IMR-90 (cell line): ENCODE measurements around the gene DOHH. TPM values are rescaled to one million over a fixed set of nuclear protein-coding genes. Genes with fewer than 3 reads are reported as not detected.

ENCODE experiments used
- ATAC-seq: fragments of 200-7000 bp; cut with Tn5 transposase; 2 replicates; pipeline ENCODE4 v1.9.1; 2020; ENCODE audit warnings: low read depth, mild to moderate bottlenecking, moderate library complexity
- BruUV-seq: library from RNA; stranded (reverse); fragments of 400-500 nt; replicated peaks from 2 replicates; lab custom pipeline; 2021; lab: Mats Ljungman, UMichigan
- CTCF ChIA-PET: fragments of 300-600 bp; formaldehyde crosslinking; extraction: SDS; loops from one replicate; lab custom pipeline; 2021; ENCODE audit warnings: antibody characterized with exemption; lab: Yijun Ruan, JAX
- POLR2A ChIA-PET: fragments of 300-600 bp; sonication (Branson Sonifier 250); formaldehyde crosslinking; loops from one replicate; lab custom pipeline; 2022; ENCODE audit warnings: antibody characterized with exemption; ENCODE audit not compliant: unreplicated experiment; lab: Charles Lee
- DNase-seq: peaks from one replicate; pipeline ENCODE4 v3.0.0; 2013
- H2AFZ ChIP-seq: replicated peaks from 2 replicates; pipeline ENCODE3; 2013; ENCODE audit warnings: low read length, mild to moderate bottlenecking; ENCODE audit not compliant: poor library complexity
- H2AK5ac ChIP-seq: 2 replicates; pipeline ENCODE4 v1.6.1; 2013; ENCODE audit warnings: low read depth, low read length, inconsistent platforms
- H2AK9ac ChIP-seq: replicated peaks from 2 replicates; pipeline ENCODE3; 2013; ENCODE audit warnings: mild to moderate bottlenecking, low read depth, low read length, moderate library complexity; ENCODE audit not compliant: poor library complexity
- H2BK120ac ChIP-seq: 2 replicates; pipeline ENCODE4 v1.6.1; 2013; ENCODE audit warnings: low read depth, low read length, inconsistent platforms
- H2BK15ac ChIP-seq: 3 replicates; pipeline ENCODE4 v1.6.1; 2013; ENCODE audit warnings: low read depth, low read length, inconsistent platforms
- H2BK20ac ChIP-seq: 2 replicates; pipeline ENCODE4 v1.6.1; 2013; ENCODE audit warnings: low read depth, mild to moderate bottlenecking, inconsistent platforms, low read length, moderate library complexity
- H2BK5ac ChIP-seq: 2 replicates; pipeline ENCODE4 v1.6.1; 2013; ENCODE audit warnings: mild to moderate bottlenecking, low read depth, low read length, inconsistent platforms; ENCODE audit not compliant: poor library complexity, severe bottlenecking
- H3K14ac ChIP-seq: replicated peaks from 2 replicates; pipeline ENCODE4 v1.6.1; 2013; ENCODE audit warnings: low read depth, low read length, inconsistent platforms
- H3K18ac ChIP-seq: 2 replicates; pipeline ENCODE4 v1.6.1; 2013; ENCODE audit warnings: low read depth, low read length, control low read depth
- H3K23ac ChIP-seq: 2 replicates; pipeline ENCODE4 v1.6.1; 2013; ENCODE audit warnings: low read depth, low read length, inconsistent platforms
- H3K27ac ChIP-seq: 2 replicates; pipeline ENCODE4 v1.5.1; 2013; ENCODE audit warnings: mild to moderate bottlenecking, control low read depth, low read length; ENCODE audit not compliant: insufficient read depth
- H3K27me3 ChIP-seq: 2 replicates; pipeline ENCODE4 v1.6.1; 2013; ENCODE audit warnings: low read length; ENCODE audit not compliant: control insufficient read depth, insufficient read depth
- H3K36me3 ChIP-seq: 2 replicates; pipeline ENCODE4 v1.6.1; 2013; ENCODE audit warnings: low read length, mixed read lengths; ENCODE audit not compliant: control insufficient read depth, insufficient read depth
- H3K4ac ChIP-seq: 2 replicates; pipeline ENCODE4 v1.6.1; 2013; ENCODE audit warnings: low read depth, low read length, inconsistent platforms
- H3K4me1 ChIP-seq: 2 replicates; pipeline ENCODE4 v1.6.1; 2013; ENCODE audit warnings: low read length, mixed read lengths; ENCODE audit not compliant: control insufficient read depth, insufficient read depth
- H3K4me2 ChIP-seq: 2 replicates; pipeline ENCODE4 v1.6.1; 2013; ENCODE audit warnings: low read depth, mild to moderate bottlenecking, control low read depth, low read length, moderate library complexity
- H3K4me3 ChIP-seq: 2 replicates; pipeline ENCODE4 v1.5.1; 2013; ENCODE audit warnings: low read depth, mild to moderate bottlenecking, control low read depth, low read length, moderate library complexity; ENCODE audit not compliant: insufficient read depth
- H3K56ac ChIP-seq: 2 replicates; pipeline ENCODE4 v1.6.1; 2013; ENCODE audit warnings: low read length, inconsistent platforms; ENCODE audit not compliant: insufficient read depth; ENCODE audit errors: extremely low read depth
- H3K79me1 ChIP-seq, 2 experiments: 2 replicates each; pipeline ENCODE4 v1.6.1; 2013; ENCODE audit warnings: low read length in 2 of 2, inconsistent platforms in 1 of 2, low read depth in 1 of 2
- H3K9ac ChIP-seq: 2 replicates; pipeline ENCODE4 v1.6.1; 2013; ENCODE audit warnings: low read depth, low read length, control low read depth
- H3K9me1 ChIP-seq: 2 replicates; pipeline ENCODE4 v1.6.1; 2013; ENCODE audit warnings: low read length, inconsistent platforms; ENCODE audit not compliant: insufficient read depth
- H3K9me3 ChIP-seq: 2 replicates; pipeline ENCODE4 v1.6.1; 2013; ENCODE audit warnings: low read length; ENCODE audit not compliant: control insufficient read depth, insufficient read depth
- H4K20me1 ChIP-seq: 2 replicates; pipeline ENCODE4 v1.6.1; 2013; ENCODE audit warnings: low read length, inconsistent platforms; ENCODE audit not compliant: insufficient read depth
- H4K5ac ChIP-seq: 2 replicates; pipeline ENCODE4 v1.6.1; 2013; ENCODE audit warnings: mild to moderate bottlenecking, low read depth, low read length, control low read depth
- H4K8ac ChIP-seq, 2 experiments: 2 replicates each; pipeline ENCODE4 v1.6.1; 2013; ENCODE audit warnings: low read depth in 2 of 2, low read length in 2 of 2, control low read depth in 1 of 2, inconsistent platforms in 1 of 2
- H4K91ac ChIP-seq: 2 replicates; pipeline ENCODE4 v1.6.1; 2013; ENCODE audit warnings: low read depth, low read length, inconsistent platforms; ENCODE audit not compliant: insufficient read depth
- BHLHE40 ChIP-seq: fragments of 150-350 bp; IDR thresholded peaks from 2 replicates; pipeline ENCODE4 v1.6.1; 2016; ENCODE audit warnings: mild to moderate bottlenecking, low read depth, low read length
- CEBPB ChIP-seq: IDR thresholded peaks from 2 replicates; pipeline ENCODE4 v1.6.1; 2012; ENCODE audit warnings: low read depth, low read length, improper control_type of control experiment
- CTCF ChIP-seq: conservative IDR thresholded peaks from 2 replicates; pipeline ENCODE4 v1.5.1; 2012; ENCODE audit warnings: mild to moderate bottlenecking, low read depth, low read length, improper control_type of control experiment
- RCOR1 ChIP-seq: IDR thresholded peaks from 2 replicates; pipeline ENCODE4 v1.6.1; 2012; ENCODE audit warnings: mild to moderate bottlenecking, low read length, improper control_type of control experiment; ENCODE audit not compliant: insufficient replicate concordance
- RFX5 ChIP-seq: IDR thresholded peaks from 2 replicates; pipeline ENCODE4 v1.8.0; 2012; ENCODE audit warnings: low read depth, mild to moderate bottlenecking, low read length, moderate library complexity
- USF2 ChIP-seq: fragments of 150-350 bp; IDR thresholded peaks from 2 replicates; pipeline ENCODE4 v1.6.1; 2017; ENCODE audit warnings: mild to moderate bottlenecking, antibody characterized with exemption, low read length, low read depth
- WGBS, 2 experiments: methylation state at CpG; one replicate each; pipeline versions ENCODE4 v1.1.5 to v1.1.7; 2013; ENCODE audit warnings: missing lambda C conversion rate in 2 of 2; ENCODE audit not compliant: insufficient read length in 1 of 2; ENCODE audit errors: extremely low coverage in 2 of 2; 5-methylcytosine and 5-hydroxymethylcytosine counted together
- dilution Hi-C: fragments of 300-500 bp; cut with HindIII; formaldehyde crosslinking; loops from one replicate; pipeline ENCODE4 v1.14.3; 2018; ENCODE audit warnings: low sequenced_read_pairs; ENCODE audit not compliant: unreplicated experiment
- in situ Hi-C: fragments of 300-500 bp; cut with MboI; formaldehyde crosslinking; loops from 3 replicates; pipeline ENCODE4 v1.14.3; 2019; ENCODE audit warnings: low sequenced_read_pairs, inconsistent platforms, mixed read lengths
- intact Hi-C: fragments of 100-400 bp; cut with micrococcal nuclease; formaldehyde crosslinking; loops from 2 replicates; pipeline ENCODE4 v1.10.0; 2022
- polyA plus RNA-seq, 3 experiments: library from polyadenylated mRNA; depleted of rRNA; stranded (reverse); fragments of >200 nt; gene quantifications; 2 replicates each; pipeline ENCODE4 v1.2.3, GENCODE V29; 2012; ENCODE audit warnings: low replicate concordance in 1 of 3
- total RNA-seq: library from RNA; depleted of rRNA; stranded (reverse); fragments of >200 nt; gene quantifications from 2 replicates; pipeline ENCODE4 v1.2.3, GENCODE V29; 2012

The DOHH gene
- total and polyA plus RNA-seq, 2 of the 4 experiments (the other 2 are of a cell fraction) = 3.2 to 9.2 TPM

- Histone ChIP-seq H3K14ac (no peak within 1 kb of the TSS), H3K9me3 (no peaks in the 10 kb centered on the region), H3K4me1 (no peaks in the 10 kb centered on the region), H2BK5ac (no peak within 1 kb of the TSS), H3K56ac (no peak within 1 kb of the TSS), H2AFZ (no peak within 1 kb of the TSS), H3K79me1 (peaks cover 9 to 31% of the 10 kb centered on the region in 2 experiments; a peak in 3 of 4 replicates), H4K8ac (no peak within 1 kb of the TSS), H3K36me3 (peaks cover 31% of the 10 kb centered on the region), H2BK120ac (no peak within 1 kb of the TSS), H2AK5ac (no peak within 1 kb of the TSS), H4K91ac (no peak within 1 kb of the TSS), H3K23ac (no peak within 1 kb of the TSS), H3K9me1 (no peaks in the 10 kb centered on the region), H2BK15ac (no peak within 1 kb of the TSS), H3K27me3 (no peaks in the 10 kb centered on the region), H3K4me3 (no peak within 1 kb of the TSS), H2BK20ac (no peak within 1 kb of the TSS), H4K5ac (no peak within 1 kb of the TSS), H3K9ac (no peak within 1 kb of the TSS), H3K18ac (no peak within 1 kb of the TSS), H3K27ac (no peak within 1 kb of the TSS), H2AK9ac (peak within 1 kb of the TSS; percentile 78), H3K4ac (no peak within 1 kb of the TSS), H3K4me2 (no peak within 1 kb of the TSS), H4K20me1 (peaks cover 30% of the 10 kb centered on the region)
- POLR2A ChIA-PET = no interaction called here
- ATAC-seq = no peak
- dilution Hi-C loops (no loop called here), in situ Hi-C loops (no loop called here), intact Hi-C loops (no loop called here)
- no TSS peak for BruUV-seq
- CTCF ChIA-PET = no interaction called here
- TF ChIP-seq RFX5 = no peak
- TF ChIP-seq CTCF = no peak
- TF ChIP-seq USF2 = no peak
- TF ChIP-seq CEBPB = no peak
- TF ChIP-seq BHLHE40 = no peak
- TF ChIP-seq RCOR1 = no peak
- DNase-seq = no peak
- WGBS, 2 experiments = 53% methylated on average over 10 of the region's 28 CpGs; no CpG with 5 or more reads in 1 of the 2 experiments
These were observed 38.7 kb upstream of the DOHH start, which contains the start of gene TEKTIP1 for GRCh38 chr19:3538965-3539755. Gene TEKTIP1, plus strand, starts transcription at chr19:3539174. Its CDS starts 4 bp downstream, at chr19:3539178.
